Activated CD4-positive, alpha-beta T cell treated with anti-CD3 and anti-CD28 coated beads for 1 hour (primary cell): Measurements from ENCODE around the gene EIPR1.
"Not testable (repeated sequence)": the region's sequence is repeated elsewhere in the genome, so short reads cannot be mapped to it uniquely, and the experiment has no call there.

Experiments
- DNase-seq: peaks from one replicate; pipeline ENCODE4 v3.0.0-alpha.2; 2020

Gene EIPR1

DNA sequence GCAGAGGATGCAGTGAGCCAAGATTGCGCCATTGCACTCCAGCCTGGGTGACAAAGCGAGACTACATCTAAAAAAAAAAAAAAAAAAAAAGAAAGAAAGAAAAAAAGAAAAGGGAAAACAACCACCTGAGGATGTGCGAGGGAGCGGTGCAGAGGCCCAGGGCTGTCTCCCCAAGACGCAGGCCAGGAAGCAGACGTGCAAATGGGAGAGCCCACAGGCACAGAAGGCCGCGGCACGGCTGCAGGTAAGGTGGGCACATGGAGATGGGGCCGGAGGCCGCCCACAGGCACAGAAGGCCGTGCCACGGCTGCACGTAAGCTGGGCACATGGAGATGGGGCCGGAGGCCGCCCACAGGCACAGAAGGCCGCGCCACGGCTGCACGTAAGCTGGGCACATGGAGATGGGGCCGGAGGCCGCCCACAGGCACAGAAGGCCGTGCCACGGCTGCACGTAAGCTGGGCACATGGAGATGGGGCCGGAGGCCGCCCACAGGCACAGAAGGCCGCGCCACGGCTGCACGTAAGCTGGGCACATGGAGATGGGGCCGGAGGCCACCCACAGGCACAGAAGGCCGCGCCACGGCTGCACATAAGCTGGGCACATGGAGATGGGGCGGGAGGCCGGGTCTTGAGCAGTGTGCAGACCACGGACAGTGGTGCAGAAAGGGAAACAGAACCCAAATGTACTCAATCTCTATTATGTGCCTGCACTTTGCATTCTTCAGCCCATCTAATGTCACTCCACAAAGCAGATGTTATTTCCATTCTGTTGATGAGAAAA is 93.6 kb downstream of the EIPR1 start:
- DNase-seq = not testable (repeated sequence)

DNA sequence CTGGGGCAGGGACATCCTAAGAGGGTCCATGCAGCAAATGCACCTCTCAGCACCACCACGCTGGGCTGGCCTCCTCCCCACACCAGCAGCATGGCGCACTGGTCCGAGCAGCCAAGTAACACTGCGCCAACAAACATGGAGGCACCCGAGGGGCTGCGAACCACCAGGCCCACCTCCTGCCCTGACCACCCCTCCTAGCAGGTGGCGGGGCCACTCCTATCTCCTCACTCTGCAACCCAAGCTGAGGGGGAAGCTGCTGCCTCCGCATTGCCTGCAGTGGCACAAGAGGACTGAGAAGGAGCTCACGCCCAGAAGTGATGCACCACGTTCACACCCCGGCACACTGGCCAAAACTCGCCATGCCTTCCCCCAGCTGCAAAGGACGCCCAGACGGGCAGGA is 94.4 kb downstream of the EIPR1 start:
- no peak for DNase-seq

DNA sequence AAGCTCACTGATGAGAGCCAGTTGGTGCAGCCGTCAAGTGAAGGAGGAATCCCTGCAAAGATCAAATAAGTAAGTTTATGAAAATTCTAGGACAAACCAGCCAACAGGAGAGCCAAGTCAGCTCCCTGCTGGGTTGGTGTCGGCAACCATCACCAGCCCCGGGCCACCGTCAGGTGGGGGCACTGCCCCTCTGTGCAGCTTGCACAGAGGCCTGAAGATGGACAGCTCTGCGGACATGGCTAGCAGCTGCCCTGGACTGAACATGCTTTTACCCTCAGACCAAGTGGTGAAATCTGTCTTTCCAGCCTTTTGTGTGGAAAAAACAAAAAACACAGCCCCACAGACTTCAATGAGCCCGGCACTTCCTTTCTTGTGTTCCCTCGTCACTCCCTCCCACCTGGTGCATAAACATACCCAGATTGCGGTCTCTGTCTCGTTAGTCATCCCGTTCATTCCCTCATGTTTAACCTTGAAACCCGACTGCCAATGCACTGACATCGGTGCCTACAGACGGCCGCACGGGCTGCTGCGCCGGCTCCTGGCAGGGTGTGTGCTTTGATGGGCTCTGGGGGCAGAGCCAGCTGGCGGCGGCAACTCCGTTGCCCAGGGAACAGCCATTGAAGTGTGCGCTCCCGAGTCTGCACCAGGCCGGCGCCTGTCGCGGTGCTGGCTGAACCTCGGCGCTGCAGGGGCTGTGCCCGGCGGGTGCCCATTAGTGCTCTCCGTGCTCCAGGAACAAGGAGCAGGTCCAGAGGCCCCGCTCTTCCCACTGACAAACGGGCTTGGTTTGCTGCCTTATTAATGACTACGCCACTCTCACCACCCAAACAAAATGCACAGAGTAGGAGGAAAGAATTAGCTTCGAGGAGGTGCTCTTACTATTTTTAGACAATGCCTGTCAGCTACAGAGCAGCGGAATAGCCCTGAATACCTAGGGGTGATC is 95.3 kb downstream of the EIPR1 start:
- no peak for DNase-seq

- no peak for DNase-seq
These were observed 96.7 kb downstream of the EIPR1 start for GRCh38 chr2:3280683-3281520.

DNA sequence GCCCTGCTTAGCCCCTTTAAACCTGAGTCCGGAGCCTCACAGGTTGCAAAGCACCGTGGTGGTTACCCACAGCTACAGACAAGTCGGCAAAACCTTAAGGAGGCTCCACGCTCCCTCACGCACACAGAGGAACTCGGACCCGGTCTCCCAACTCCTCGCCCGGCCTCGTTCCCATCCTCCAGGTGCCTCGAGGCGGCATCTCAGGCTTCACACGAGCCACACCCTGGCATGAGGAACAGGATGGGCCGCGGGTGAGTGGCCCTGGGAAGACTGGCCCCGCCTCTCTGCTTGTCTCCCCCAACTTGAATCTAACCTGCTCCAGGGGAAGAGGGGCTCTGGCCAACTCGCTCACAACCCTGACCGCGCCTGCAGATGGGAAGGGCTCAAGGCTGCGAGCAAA is 97.4 kb downstream of the EIPR1 start:
- no peak for DNase-seq

- no peak for DNase-seq
These were observed 98.2 kb downstream of the EIPR1 start for GRCh38 chr2:3279236-3279960.

GRCh38 chr2:3278521-3279218 is 98.9 kb downstream of the EIPR1 start:
- DNase-seq = no peak

DNA sequence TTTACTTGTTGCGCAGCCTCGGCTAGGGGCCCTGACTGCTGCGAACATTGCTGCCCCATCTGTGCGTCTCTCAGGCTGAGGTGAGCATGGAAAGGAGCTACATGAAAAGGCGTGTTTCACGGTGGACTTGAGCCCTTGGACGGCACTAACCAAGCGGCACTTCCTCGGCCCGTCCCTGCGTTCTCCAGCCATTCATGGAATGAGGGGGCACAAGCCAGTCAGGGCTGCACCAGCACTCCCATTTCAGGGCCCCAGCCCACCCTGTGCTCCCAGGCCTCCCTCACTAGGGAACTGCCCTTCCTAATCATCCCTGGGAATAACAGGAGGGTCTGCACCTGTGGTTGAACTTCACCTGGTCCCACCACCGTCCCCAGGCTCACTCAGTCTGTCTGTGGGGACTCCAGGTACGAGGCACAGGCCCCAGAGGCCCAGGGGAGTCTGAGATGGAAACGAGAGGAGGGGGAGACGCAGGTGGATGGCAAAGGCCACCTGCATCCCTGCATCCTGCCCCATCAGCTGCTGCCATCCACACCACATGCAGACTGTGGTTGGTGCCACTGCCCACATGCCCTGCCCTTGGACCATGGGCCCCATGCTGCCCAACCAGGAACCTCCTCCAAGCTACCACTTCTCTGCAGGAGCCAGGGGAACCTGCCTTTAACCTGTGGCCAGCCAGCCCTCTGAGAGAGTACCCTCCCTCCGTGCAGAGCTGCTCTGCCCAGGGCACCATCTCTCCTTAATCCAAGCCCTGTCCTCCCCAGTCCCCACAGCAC is 99.7 kb downstream of the EIPR1 start:
- no peak for DNase-seq

GRCh38 chr2:3277050-3277747 is 100.4 kb downstream of the EIPR1 start:
- DNase-seq = no peak

- DNase-seq = no peak
These were observed 104.9 kb downstream of the EIPR1 start for GRCh38 chr2:3272761-3273160.

DNA sequence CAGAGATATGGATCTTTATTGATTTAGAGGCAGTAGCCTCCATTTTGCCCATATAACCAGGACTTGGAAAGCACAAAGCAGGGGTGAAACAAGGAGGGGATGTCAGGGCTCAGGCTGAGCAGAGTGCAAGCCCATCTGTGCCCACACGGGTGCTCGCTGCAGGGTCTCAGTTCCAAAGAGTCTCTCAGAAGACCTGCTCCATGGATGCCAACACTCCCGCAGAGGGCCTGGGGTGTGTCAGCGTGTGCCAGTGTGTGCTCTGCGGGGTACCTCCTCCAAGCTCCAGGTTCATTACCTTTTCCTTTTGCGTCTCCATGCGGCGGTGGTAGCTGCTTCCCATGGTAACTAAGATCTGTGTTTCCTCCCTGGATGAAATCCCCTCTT is 107.5 kb downstream of the EIPR1 start:
- no peak for DNase-seq

DNA sequence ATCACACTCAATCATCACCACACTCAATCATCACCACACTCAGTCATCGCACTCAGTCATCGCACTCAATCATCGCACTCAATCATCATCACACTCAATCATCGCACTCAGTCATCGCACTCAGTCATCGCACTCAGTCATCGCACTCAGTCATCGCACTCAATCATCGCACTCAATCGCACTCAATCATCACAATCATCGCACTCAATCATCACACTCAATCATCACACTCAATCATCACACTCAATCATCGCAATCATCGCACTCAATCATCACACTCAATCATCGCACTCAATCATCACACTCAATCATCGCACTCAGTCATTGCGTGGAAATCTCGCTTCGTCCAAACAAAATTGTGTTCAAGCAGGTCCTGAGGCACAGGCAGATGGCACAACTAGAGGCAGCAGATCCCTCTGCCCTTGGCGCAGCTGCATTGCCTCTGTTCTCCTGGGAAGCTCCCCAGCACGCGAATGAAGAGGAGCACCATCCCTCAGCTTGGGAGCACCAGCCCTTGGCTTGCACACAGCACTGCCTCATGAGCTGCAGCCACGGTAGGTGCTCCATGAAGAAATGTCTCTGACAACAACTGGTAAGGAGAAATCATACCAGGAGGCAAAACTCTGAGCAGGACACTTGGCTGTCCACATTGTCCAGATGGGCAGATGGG is 108.1 kb downstream of the EIPR1 start:
- DNase-seq = no peak

DNA sequence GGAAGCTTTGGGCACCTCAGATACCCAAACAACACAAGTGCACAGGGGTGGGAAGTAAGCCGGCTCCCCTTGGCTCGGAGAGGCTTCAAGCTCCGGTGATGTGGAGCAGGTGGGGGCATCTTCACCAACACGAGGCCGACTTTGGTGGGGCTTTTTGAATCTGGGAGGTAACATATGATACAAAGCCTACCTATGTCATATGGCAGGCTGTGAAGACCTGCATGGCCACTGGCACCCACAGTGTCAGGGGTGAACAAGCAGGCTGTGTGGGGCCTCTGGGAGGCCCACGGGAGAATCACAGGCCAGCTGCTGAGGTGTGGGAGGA is 109.0 kb downstream of the EIPR1 start:
- no peak for DNase-seq

GRCh38 chr2:3267869-3268704 is 109.5 kb downstream of the EIPR1 start:
- no peak for DNase-seq

- no peak for DNase-seq
These were observed 110.4 kb downstream of the EIPR1 start for GRCh38 chr2:3266925-3267867.

- no peak for DNase-seq
These were observed 111.4 kb downstream of the EIPR1 start for GRCh38 chr2:3265981-3266924.

GRCh38 chr2:3265471-3265870 is 112.1 kb downstream of the EIPR1 start:
- DNase-seq = no peak
